ENCODE results near the gene TTI1.
"Not testable (repeated sequence)": the region's sequence is repeated elsewhere in the genome, so short reads cannot be mapped to it uniquely, and the experiment has no call there.

TTI1 gene

DNA sequence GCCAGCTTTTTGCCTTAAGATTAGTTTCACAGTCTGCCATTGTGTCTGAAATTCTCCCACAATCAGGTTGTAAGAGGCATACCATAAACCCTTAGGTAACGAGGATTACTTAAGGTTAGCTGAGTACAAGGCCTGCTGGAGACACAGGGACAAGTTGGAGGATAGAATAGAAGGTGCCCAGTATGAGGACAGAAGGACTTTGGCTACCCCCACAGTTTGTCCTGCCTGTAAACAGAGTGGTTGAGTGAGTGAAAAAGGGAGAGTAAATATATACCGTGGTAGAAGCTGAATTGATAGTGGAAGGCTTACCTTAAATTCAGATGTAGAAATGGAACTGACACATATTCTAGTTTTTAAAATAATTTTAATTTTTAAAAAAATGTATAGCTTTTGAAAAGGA lies 19.6 kb upstream of the TTI1 start:
- no peak for DNase-seq

DNA sequence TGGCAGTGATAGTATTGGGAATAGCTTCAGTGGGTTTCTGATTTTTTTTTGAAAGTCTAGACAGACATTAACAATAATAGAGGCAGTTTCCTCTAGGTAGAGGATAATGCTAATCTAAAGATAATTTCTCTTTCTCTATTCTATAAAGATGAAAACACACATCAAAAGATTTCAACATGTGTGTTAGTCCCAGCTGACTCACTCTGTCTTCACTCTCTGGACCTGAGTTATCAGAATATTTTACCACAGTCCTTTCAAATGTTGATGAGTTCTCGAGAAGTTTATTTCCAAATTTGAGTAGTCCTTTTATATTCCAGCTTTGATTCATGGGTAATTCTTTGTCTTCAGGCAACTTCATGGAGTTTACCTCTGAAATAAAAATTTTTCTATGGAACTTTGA lies 17.4 kb upstream of the TTI1 start:
- DNase-seq = no peak

DNA sequence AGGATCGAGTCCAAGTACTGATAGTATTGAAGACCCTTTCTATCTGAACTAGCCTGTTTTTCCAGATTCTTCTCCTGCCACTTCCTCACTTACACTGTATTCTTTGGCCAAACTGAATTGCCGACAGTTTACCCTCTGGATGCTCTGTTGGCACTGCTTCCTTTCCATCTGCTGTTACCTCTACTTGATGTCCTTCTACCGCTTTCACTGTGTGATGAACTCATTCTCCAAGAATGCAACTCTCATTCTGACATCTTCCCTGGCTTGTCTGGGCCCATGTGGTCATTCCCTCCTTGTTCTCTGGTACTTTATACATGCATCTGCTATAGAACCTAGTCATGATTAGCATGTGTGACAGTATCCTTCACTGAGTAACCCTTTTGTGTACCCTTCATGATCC lies 16.5 kb upstream of the TTI1 start:
- no peak for DNase-seq

- no peak for DNase-seq
These were observed 13.3 kb upstream of the TTI1 start for GRCh38 chr20:38046572-38046971.

DNA sequence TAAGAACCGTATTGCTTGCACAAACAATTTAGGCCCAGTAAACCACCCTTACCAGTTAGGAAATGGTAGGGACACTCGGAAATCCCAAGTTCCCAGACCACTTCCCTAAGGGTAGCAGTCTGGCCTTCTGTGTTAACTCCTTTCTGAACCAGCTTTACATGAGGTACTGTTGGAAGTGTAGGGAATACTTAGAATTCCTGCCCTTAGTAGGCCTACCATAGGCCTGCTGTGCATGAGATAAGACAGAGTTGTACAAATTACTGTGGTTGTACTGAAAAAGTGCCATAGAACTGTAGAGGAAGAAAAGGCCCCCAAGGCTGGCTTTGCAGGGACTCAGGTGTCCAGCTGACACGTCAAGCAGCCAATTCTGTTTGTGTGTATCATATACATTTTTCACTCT lies 11.4 kb upstream of the TTI1 start:
- no peak for DNase-seq

DNA sequence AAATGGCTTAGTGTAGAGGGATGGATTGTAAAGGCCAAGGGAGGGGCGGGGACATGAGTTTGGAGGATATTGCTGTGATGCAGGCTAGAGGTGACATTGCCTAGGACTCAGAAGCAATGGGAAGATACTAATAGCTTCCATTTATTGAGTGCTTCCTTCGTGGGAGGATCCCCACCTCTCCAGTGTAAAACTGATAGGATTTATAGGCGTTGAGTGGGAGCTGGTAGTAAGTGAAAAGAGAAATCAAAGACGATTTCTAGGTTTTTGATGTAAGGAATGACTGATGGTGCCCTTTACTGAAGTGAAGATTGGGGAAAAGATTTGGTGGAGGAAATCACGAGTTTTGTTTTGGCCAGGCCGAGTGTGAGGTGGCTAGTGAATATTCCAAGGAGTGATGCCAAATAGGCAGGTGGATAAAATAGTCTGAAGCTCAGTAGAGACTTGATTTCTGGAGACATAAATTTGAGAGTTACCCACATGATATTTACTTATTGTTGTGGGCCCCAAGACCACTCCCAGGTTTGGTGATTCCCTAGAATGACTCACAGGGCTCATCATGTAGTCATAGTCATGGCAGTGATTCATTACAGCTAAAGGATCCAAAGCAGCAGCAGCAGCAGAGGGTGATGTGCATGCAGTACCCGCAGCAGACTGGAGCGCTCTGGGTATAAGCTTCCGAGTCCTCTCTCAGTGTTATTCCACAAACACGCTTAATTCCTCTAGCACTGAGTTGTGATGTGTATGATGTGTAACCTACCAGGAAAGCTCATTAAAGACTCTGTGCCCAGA lies 10.4 kb upstream of the TTI1 start:
- no peak for DNase-seq

DNA sequence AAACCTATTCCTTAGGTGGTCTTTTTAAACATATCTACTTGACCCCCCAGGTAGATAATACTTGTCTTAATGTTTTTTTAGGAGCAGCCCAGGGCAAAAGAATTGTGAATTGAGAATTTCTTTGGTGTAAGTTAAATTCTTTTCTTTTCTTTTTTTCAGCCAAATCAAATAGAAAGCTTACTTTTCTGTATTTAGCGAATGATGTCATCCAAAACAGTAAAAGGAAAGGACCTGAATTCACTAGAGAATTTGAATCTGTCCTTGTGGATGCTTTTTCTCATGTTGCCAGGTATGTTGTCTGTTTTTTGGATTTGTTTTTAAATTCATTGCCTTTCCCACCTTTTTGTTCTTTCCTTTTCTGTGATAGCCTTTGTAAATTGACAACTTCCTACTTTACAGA lies 7.0 kb upstream of the TTI1 start:
- no peak for DNase-seq

DNA sequence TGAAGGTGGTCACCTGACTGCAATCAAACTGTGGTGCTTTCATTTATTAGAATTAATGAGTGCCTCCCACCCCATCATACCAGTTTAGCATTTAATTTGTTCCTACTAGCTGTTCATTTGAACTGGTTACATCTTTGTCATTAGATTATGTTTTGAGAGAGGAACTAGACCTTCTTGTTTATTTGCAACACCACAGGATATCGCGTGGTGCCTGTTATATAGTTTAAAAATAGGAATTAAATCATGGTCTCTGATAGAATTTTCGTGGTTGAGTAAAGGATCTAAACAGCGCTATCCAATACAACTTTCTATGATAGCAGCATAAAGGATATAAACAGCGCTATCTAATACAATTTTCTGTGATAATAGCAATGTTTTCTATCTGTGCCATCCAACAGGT lies 3.1 kb upstream of the TTI1 start:
- no peak for DNase-seq

GRCh38 chr20:38034961-38035360 lies 1.7 kb upstream of the TTI1 start:
- no peak for DNase-seq

- DNase-seq = peak; percentile 19
These were observed 923 bp upstream of the TTI1 start for GRCh38 chr20:38034108-38034649.

GRCh38 chr20:38032585-38033329 lies 499 bp downstream of the TTI1 start:
- DNase-seq = peak; percentile 43

- DNase-seq = no peak
These were observed 1.3 kb downstream of the TTI1 start for GRCh38 chr20:38031957-38032356.

- no peak for DNase-seq
These were observed 3.8 kb downstream of the TTI1 start for GRCh38 chr20:38029453-38029852.

- DNase-seq = no peak
These were observed 8.8 kb downstream of the TTI1 start for GRCh38 chr20:38024496-38024895.

DNA sequence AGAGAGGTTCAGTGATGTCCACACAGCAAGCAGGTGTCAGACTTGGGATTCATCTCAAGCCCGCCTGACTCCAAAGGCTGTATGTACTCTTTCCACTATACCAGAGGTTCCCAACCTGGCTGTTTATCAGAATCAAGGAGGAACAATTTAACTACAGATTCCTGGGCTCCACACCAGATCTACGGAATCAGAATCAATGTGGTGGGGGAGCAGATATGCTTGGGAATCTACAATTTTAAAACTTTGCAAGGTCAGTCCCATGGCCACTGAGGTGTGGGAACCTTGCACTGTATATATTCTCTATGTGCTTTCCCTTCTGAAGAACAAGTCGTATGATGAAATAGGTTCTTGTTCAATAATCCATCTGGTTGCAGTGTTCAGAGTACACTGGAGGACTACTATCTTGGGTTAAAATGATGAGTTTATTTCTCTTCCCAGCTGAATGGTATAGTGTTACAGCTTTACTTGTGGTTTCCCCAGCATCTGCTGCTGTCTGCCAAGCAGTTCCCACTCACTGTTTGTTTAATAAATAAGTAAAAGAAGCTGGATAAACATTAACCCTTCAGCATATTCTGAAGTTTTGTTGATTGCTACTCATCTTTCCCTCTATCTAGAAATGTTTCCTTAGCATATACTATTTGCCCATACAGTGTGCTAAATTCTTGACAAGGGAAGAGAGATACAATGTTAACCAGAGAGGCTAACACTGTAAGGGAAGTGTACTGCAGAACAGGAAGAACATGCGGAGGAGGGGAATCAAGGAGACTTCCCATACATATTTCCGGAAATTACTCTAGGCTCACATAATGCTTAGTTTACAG lies 9.9 kb downstream of the TTI1 start:
- DNase-seq = no peak

DNA sequence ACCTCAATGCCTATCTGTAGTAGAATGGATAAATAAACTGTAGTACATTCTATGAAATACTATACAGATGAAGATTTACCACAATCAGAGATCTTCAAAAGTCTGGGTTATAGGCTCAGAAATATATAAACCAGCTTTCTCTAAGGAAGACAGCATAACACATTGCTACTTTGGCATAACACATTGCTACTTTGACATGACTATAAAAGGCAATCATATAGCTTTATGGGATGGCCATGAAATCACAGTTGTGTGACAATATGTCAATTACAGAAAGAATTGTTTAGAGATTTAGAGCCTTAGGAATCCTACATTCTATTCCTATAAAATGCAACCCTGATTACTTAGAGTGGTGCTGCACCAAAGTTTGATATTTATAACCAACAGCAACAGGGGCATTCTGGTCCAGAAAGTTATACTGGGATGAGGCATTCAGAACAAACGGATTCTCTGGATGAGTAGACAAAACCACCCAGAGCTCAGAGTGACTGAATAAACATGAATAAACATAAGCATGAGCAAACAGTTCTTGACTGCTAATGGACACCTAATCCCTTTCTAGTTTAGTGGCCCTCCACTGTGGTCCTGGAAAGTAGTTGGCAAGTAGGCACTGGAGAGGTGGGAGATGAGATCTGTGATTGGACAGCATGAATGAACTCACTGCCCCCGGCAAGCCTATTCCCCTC lies 12.0 kb downstream of the TTI1 start:
- peak; percentile 38 for DNase-seq

DNA sequence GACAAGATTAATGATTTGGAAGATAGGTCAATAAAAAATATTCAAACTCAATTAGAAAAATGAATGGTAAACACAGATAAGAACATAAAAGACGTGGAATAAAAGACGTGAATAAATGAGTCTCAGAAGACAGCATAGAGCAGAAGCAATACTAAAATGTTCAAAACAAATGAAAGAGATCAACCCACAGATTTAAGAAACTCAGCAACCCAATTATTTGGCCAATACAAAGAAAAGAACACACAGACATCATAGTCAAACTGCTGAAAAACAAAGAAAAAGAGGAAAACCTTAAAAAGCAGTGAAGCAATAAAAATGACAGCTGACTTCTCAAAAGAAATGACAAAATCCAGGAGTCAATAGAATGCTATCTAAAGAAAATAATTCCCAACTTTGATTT lies 14.9 kb downstream of the TTI1 start:
- no peak for DNase-seq

- DNase-seq = no peak
These were observed 15.3 kb downstream of the TTI1 start for GRCh38 chr20:38017959-38018358.

DNA sequence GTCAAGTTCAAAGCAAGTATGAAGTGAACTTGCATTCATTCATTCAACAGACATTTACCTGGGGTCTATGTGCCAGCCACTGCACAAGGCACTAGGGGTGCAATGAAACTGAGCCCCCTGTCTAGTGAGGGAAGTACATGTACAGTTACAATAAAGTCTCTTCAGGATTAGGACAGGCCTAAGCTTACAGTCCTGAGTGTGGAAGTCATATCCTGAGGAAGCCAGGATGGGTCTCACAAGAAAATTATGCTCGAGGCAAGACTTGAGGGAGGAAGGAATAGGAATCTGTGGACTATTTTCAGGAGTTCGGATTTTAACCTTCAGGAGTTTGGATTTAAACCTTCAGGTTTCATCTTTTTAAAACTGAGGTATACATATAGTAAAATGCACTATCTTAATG lies 19.4 kb downstream of the TTI1 start:
- no peak for DNase-seq

- no peak for DNase-seq
These were observed 20.9 kb downstream of the TTI1 start for GRCh38 chr20:38012332-38012731.

GRCh38 chr20:38011696-38012095 lies 21.6 kb downstream of the TTI1 start:
- no peak for DNase-seq

DNA sequence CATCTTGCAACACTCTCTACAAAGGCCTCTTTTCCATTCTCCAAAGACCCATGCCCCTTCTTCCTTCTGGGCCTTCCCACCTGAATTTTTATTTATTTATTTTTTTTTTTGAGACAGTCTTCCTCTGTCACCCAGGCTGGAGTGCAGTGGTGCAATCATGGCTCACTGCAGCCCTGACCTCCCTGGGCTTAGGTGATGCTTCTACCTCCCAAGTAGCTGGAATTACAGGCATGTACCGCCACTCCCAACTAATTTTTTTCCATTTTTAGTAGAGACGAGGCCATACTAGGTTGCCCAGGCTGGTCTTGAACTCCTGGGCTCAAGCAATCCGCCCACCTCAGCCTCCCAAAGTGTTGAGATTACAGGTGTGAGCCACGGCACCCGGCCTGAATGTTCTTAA lies 23.8 kb downstream of the TTI1 start:
- not testable (repeated sequence) for DNase-seq

Measured in NCI-H526 treated with DMSO at 0.1 percent for 48 hours (cell line).